GM12878 (cell line): Measurements from ENCODE around the gene TMEM171. TPM values are rescaled to one million over a fixed set of nuclear protein-coding genes. Genes with fewer than 3 reads are reported as not detected.

Experiments used
- ATAC-seq: fragments of 200-7000 bp; cut with Tn5 transposase; 3 replicates; pipeline ENCODE4 v1.9.1; 2020; ENCODE audit warnings: mild to moderate bottlenecking, moderate library complexity
- BruUV-seq: library from RNA; stranded (reverse); fragments of 400-500 nt; replicated peaks from 2 replicates; lab custom pipeline; 2021; lab: Mats Ljungman, UMichigan
- CTCF ChIA-PET: fragments of 300-600 bp; sonication (Branson Sonifier 250); formaldehyde crosslinking; extraction: SDS; loops from one replicate; lab custom pipeline; 2021; ENCODE audit warnings: inconsistent platforms; lab: Yijun Ruan, JAX
- POLR2A ChIA-PET: fragments of 350-600 bp; formaldehyde crosslinking; extraction: SDS; loops from one replicate; lab custom pipeline; 2021; ENCODE audit warnings: inconsistent platforms; lab: Charles Lee
- RAD21 ChIA-PET: fragments of 300-600 bp; sonication (Branson Sonifier 250); formaldehyde crosslinking; loops from one replicate; lab custom pipeline; 2023; ENCODE audit warnings: antibody characterized with exemption; ENCODE audit not compliant: unreplicated experiment; lab: Charles Lee
- SMC1A ChIA-PET: fragments of 300-600 bp; sonication (Branson Sonifier 250); formaldehyde crosslinking; loops from one replicate; lab custom pipeline; 2023; ENCODE audit not compliant: unreplicated experiment, uncharacterized antibody; lab: Charles Lee
- DNase-seq: peaks from one replicate; pipeline ENCODE4 v3.0.0-alpha.2; 2011; ENCODE audit warnings: low read depth, low spot score
- FAIRE-seq: peaks from 3 replicates; lab custom pipeline; 2011; peaks lifted over from hg19 to GRCh38; lab: Jason Lieb, UNC
- H2AFZ ChIP-seq: 2 replicates; pipeline ENCODE4 v1.6.0; 2011; ENCODE audit warnings: low read depth, low read length, control low read depth; ENCODE audit not compliant: control insufficient read depth
- H3K27ac ChIP-seq: 2 replicates; pipeline ENCODE4 v1.5.1; 2011; ENCODE audit warnings: control low read depth; ENCODE audit not compliant: control insufficient read depth, insufficient read depth
- H3K27me3 ChIP-seq, 2 experiments: replicated peaks in 1 of 2; 2 replicates each; pipeline versions ENCODE4 v1.6.0 to v1.6.1; 2011; ENCODE audit warnings: low read length in 1 of 2; ENCODE audit not compliant: control insufficient read depth in 2 of 2, insufficient read depth in 2 of 2
- H3K36me3 ChIP-seq, 2 experiments: 2 replicates each; pipeline ENCODE4 v1.5.1; 2011; ENCODE audit warnings: low read length in 1 of 2; ENCODE audit not compliant: control insufficient read depth in 2 of 2, insufficient read depth in 2 of 2
- H3K4me1 ChIP-seq: 2 replicates; pipeline ENCODE4 v1.6.1; 2011; ENCODE audit warnings: mild to moderate bottlenecking, low read length, moderate library complexity, mixed read lengths; ENCODE audit not compliant: control insufficient read depth, insufficient read depth
- H3K4me2 ChIP-seq: 2 replicates; pipeline ENCODE4 v1.6.0; 2011; ENCODE audit warnings: control low read depth; ENCODE audit not compliant: control insufficient read depth, insufficient read depth
- H3K4me3 ChIP-seq: fragments of 200-600 bp; sonication (generic); 2 replicates; pipeline ENCODE4 v1.5.1; 2016
- H3K79me2 ChIP-seq: 2 replicates; pipeline ENCODE4 v1.6.0; 2011; ENCODE audit warnings: low read length; ENCODE audit not compliant: control insufficient read depth, insufficient read depth
- H3K9ac ChIP-seq: 2 replicates; pipeline ENCODE4 v1.8.0; 2011; ENCODE audit warnings: low read length, control low read depth, mixed read lengths; ENCODE audit not compliant: control insufficient read depth, insufficient read depth
- H3K9me3 ChIP-seq: replicated peaks from 3 replicates; pipeline ENCODE4 v1.5.1; 2011; ENCODE audit warnings: mild to moderate bottlenecking, low read length; ENCODE audit not compliant: control insufficient read depth, insufficient read depth
- H4K20me1 ChIP-seq: 2 replicates; pipeline ENCODE4 v1.6.0; 2011; ENCODE audit not compliant: control insufficient read depth, insufficient read depth
- HDAC6 ChIP-seq: fragments of 200-600 bp; sonication (generic); IDR thresholded peaks from one replicate; pipeline ENCODE4 v1.8.0; 2017; ENCODE audit warnings: antibody characterized with exemption; ENCODE audit not compliant: unreplicated experiment
- NR2F1 ChIP-seq: fragments of 450-650 bp; conservative IDR thresholded peaks from 2 replicates; pipeline ENCODE4 v1.6.1; 2017; ENCODE audit warnings: mild to moderate bottlenecking
- ZBTB11 ChIP-seq: fragments of 450-650 bp; formaldehyde crosslinking; IDR thresholded peaks from 2 replicates; pipeline ENCODE4 v1.5.0; 2022; ENCODE audit warnings: mild to moderate bottlenecking, missing genetic modification characterization
- ZNF622 ChIP-seq: fragments of 450-650 bp; IDR thresholded peaks from 2 replicates; pipeline ENCODE4 v1.6.1; 2017; ENCODE audit warnings: mild to moderate bottlenecking, inconsistent platforms
- WGBS: methylation state at CpG from one replicate; pipeline ENCODE4 v1.1.6; 2016; ENCODE audit warnings: low lambda C conversion rate; ENCODE audit not compliant: insufficient replicate concordance, insufficient coverage; ENCODE audit errors: missing lambda C conversion rate; 5-methylcytosine and 5-hydroxymethylcytosine counted together
- in situ Hi-C: fragments of 300-500 bp; cut with MboI; formaldehyde crosslinking; loops from 9 replicates; pipeline ENCODE4 v1.14.3; 2018; ENCODE audit warnings: mixed read lengths
- intact Hi-C: fragments of 100-400 bp; cut with micrococcal nuclease; formaldehyde crosslinking; loops from one replicate; pipeline ENCODE4 v1.14.2; 2022; ENCODE audit not compliant: unreplicated experiment
- polyA plus RNA-seq, 11 experiments: library from polyadenylated mRNA; depleted of rRNA in 4 of 11; unstranded in 6 of 11; stranded (reverse) in 5 of 11; fragments of >200 nt; fragmentation: Nextera tagmentation in 4 of 11; fragmentation: Illumina TruSeq in 1 of 11; extraction: Ambion mirVana in 4 of 11; extraction: Trizol in 1 of 11; gene quantifications; 1 replicate in 1 of 11; 2 replicates in 10 of 11; pipeline versions ENCODE4 v1.2.1 to v1.2.3, GENCODE V29; 2011 to 2016; ENCODE audit warnings: inconsistent platforms in 2 of 11, missing spikeins in 2 of 11, low read depth in 1 of 11
- total RNA-seq, 4 experiments: library from RNA; depleted of rRNA in 3 of 4; stranded (reverse); fragments of >200 nt in 3 of 4; fragmentation: Illumina TruSeq in 1 of 4; extraction: Trizol in 1 of 4; gene quantifications; 2 replicates each; pipeline versions ENCODE4 v1.2.1 to v1.2.3, GENCODE V29; 2013 to 2021

The TMEM171 gene
- total and polyA plus RNA-seq, 10 of the 15 experiments (the other 5 are each of a cell fraction or from before 2014, with no cell fraction given), result not detected

- H4K20me1 ChIP-seq, result no peaks in the 10 kb centered on the region
Observed at GRCh38 chr5:73095564-73096238, 24.7 kb upstream of the TMEM171 start.

More at GRCh38 chr5:73095564-73096238, 24.7 kb upstream of the TMEM171 start:
- no peaks in the 10 kb centered on the region for H3K27me3 ChIP-seq
- no peak overlapping the region for H3K27ac ChIP-seq
- H3K9ac ChIP-seq, result no peak overlapping the region
- intact Hi-C loops, result no loop called here
- BruUV-seq, result no TSS peak
- H2AFZ ChIP-seq, result no peak overlapping the region
- WGBS, result 54% methylated on average over 6 of the region's 6 CpGs
- no peak for TF ChIP-seq NR2F1
- no peak for TF ChIP-seq ZBTB11
- TF ChIP-seq ZNF622, result no peak
- TF ChIP-seq HDAC6, result no peak
- in situ Hi-C loops, result no loop called here
- RAD21 ChIA-PET, result no interaction called here
- H3K4me1 ChIP-seq, result no peaks in the 10 kb centered on the region
- ATAC-seq (no peak), DNase-seq (no peak), FAIRE-seq (no peak)
- H3K4me2 ChIP-seq, result no peak overlapping the region
- SMC1A ChIA-PET, result interaction anchor here (0.8 kb wide), 1 partner anchor 110 kb away, joined by 3 read pairs; no protein-coding TSS in a partner anchor
- H3K9me3 ChIP-seq, result no peaks in the 10 kb centered on the region; the same call in 2 of the 3 replicates
- H3K36me3 ChIP-seq, result no peaks in the 10 kb centered on the region
- POLR2A ChIA-PET, result no interaction called here
- CTCF ChIA-PET, result no interaction called here
- H3K4me3 ChIP-seq, result no peak overlapping the region
- no peaks in the 10 kb centered on the region for H3K79me2 ChIP-seq
